Activated CD4-positive, alpha-beta memory T cell treated with anti-CD3 and anti-CD28 coated beads for 36 hours (primary cell): Measurements from ENCODE around the gene KCNMB3. TPM values are rescaled to one million over a fixed set of nuclear protein-coding genes. Genes with fewer than 3 reads are reported as not detected.

Experiments
- CTCF ChIA-PET: fragments of 350-600 bp; sonication (Branson Sonifier 250); formaldehyde crosslinking; loops from one replicate; lab custom pipeline; 2021; ENCODE audit warnings: antibody characterized with exemption, inconsistent platforms; lab: Charles Lee
- POLR2A ChIA-PET: fragments of 350-600 bp; sonication (Branson Sonifier 250); formaldehyde crosslinking; loops from one replicate; lab custom pipeline; 2021; ENCODE audit warnings: antibody characterized with exemption; lab: Charles Lee
- DNase-seq: peaks from one replicate; pipeline ENCODE4 v3.0.0-alpha.2; 2020
- H3K27ac Mint-ChIP-seq: one replicate; pipeline ENCODE4 v1.8.0; 2021; ENCODE audit warnings: mixed read lengths
- H3K27me3 Mint-ChIP-seq: one replicate; pipeline ENCODE4 v1.8.0; 2021; ENCODE audit warnings: mixed read lengths
- H3K36me3 Mint-ChIP-seq: one replicate; pipeline ENCODE4 v1.8.0; 2021; ENCODE audit warnings: mixed read lengths
- H3K4me1 Mint-ChIP-seq: one replicate; pipeline ENCODE4 v1.8.0; 2021; ENCODE audit warnings: low read depth, mixed read lengths
- H3K4me3 Mint-ChIP-seq: one replicate; pipeline ENCODE4 v1.8.0; 2021; ENCODE audit warnings: mild to moderate bottlenecking, mixed read lengths
- H3K9me3 Mint-ChIP-seq: one replicate; pipeline ENCODE4 v1.8.0; 2021; ENCODE audit warnings: mixed read lengths
- intact Hi-C: fragments of 100-400 bp; cut with micrococcal nuclease; formaldehyde crosslinking; loops from one replicate; pipeline ENCODE4 v1.15.1; 2023
- total RNA-seq, 2 experiments: library from RNA; stranded (reverse); gene quantifications; one replicate each; pipeline ENCODE4 v1.2.3, GENCODE V29; 2021

The KCNMB3 gene
- total RNA-seq, result under 1 TPM; 0.17 to 0.29 TPM

GRCh38 chr3:179250803-179251476 is at the start of gene KCNMB3:
KCNMB3 (minus strand) TSS chr3:179251114; CDS start chr3:179250990, 124 bp downstream.
- no peak within 1 kb of the TSS for H3K27ac Mint-ChIP-seq
- ChIA-PET CTCF (no interaction called here), POLR2A (no interaction called here)

GRCh38 chr3:179299999-179300613 is 49.2 kb upstream of the KCNMB3 start:
- H3K4me3 Mint-ChIP-seq, result no peak overlapping the region
- H3K4me1 Mint-ChIP-seq, result peaks cover 6% of the 10 kb centered on the region
- H3K36me3 Mint-ChIP-seq, result no peaks in the 10 kb centered on the region
- H3K9me3 Mint-ChIP-seq, result peaks cover 4% of the 10 kb centered on the region
- ChIA-PET CTCF (no interaction called here), POLR2A (no interaction called here)
- intact Hi-C loops, result no loop called here
- peaks cover 6% of the 10 kb centered on the region for H3K27me3 Mint-ChIP-seq
- H3K27ac Mint-ChIP-seq, result no peak overlapping the region
- DNase-seq, result no peak

More at GRCh38 chr3:179250803-179251476, at the start of gene KCNMB3:
- no peak for DNase-seq
- no peak within 1 kb of the TSS for H3K4me3 Mint-ChIP-seq
- no peaks in the 10 kb centered on the region for H3K27me3 Mint-ChIP-seq
- no peaks in the 10 kb centered on the region for H3K4me1 Mint-ChIP-seq
- intact Hi-C loops, result no loop called here
- H3K9me3 Mint-ChIP-seq, result no peaks in the 10 kb centered on the region
- H3K36me3 Mint-ChIP-seq, result no peaks in the 10 kb centered on the region

- Mint-ChIP-seq H3K36me3 (no peaks in the 10 kb centered on the region), H3K4me1 (peaks cover 6% of the 10 kb centered on the region), H3K4me3 (no peak overlapping the region), H3K27me3 (peaks cover 6% of the 10 kb centered on the region), H3K9me3 (peaks cover 4% of the 10 kb centered on the region), H3K27ac (no peak overlapping the region)
- ChIA-PET CTCF (no interaction called here), POLR2A (no interaction called here)
- no peak for DNase-seq
- intact Hi-C loops, result no loop called here
Measured at GRCh38 chr3:179299316-179299715, 48.4 kb upstream of the KCNMB3 start.

GRCh38 chr3:179297971-179298725 is 47.2 kb upstream of the KCNMB3 start:
- no peaks in the 10 kb centered on the region for H3K36me3 Mint-ChIP-seq
- no peak for DNase-seq
- H3K9me3 Mint-ChIP-seq, result peaks cover 4% of the 10 kb centered on the region
- intact Hi-C loops, result no loop called here
- no peak overlapping the region for H3K4me3 Mint-ChIP-seq
- CTCF ChIA-PET, result no interaction called here
- POLR2A ChIA-PET, result no interaction called here
- peaks cover 3% of the 10 kb centered on the region for H3K27me3 Mint-ChIP-seq
- no peak overlapping the region for H3K27ac Mint-ChIP-seq
- peaks cover 6% of the 10 kb centered on the region for H3K4me1 Mint-ChIP-seq

- H3K27ac Mint-ChIP-seq, result no peak overlapping the region
- H3K9me3 Mint-ChIP-seq, result no peaks in the 10 kb centered on the region
- H3K36me3 Mint-ChIP-seq, result no peaks in the 10 kb centered on the region
- CTCF ChIA-PET, result no interaction called here
- POLR2A ChIA-PET, result no interaction called here
- H3K4me1 Mint-ChIP-seq, result no peaks in the 10 kb centered on the region
- no peak for DNase-seq
- peaks cover 4% of the 10 kb centered on the region for H3K27me3 Mint-ChIP-seq
- intact Hi-C loops, result no loop called here
- H3K4me3 Mint-ChIP-seq, result no peak overlapping the region
Measured at GRCh38 chr3:179292450-179292849, 41.5 kb upstream of the KCNMB3 start.

- no peak for DNase-seq
- no peaks in the 10 kb centered on the region for H3K9me3 Mint-ChIP-seq
- peaks cover 5% of the 10 kb centered on the region for H3K27me3 Mint-ChIP-seq
- H3K36me3 Mint-ChIP-seq, result no peaks in the 10 kb centered on the region
- H3K27ac Mint-ChIP-seq, result no peak overlapping the region
- intact Hi-C loops, result no loop called here
- ChIA-PET POLR2A (no interaction called here), CTCF (no interaction called here)
- H3K4me1 Mint-ChIP-seq, result no peaks in the 10 kb centered on the region
- no peak overlapping the region for H3K4me3 Mint-ChIP-seq
Measured at GRCh38 chr3:179289295-179289694, 38.4 kb upstream of the KCNMB3 start.

GRCh38 chr3:179288845-179289244 is 37.9 kb upstream of the KCNMB3 start:
- H3K9me3 Mint-ChIP-seq, result no peaks in the 10 kb centered on the region
- ChIA-PET POLR2A (no interaction called here), CTCF (no interaction called here)
- no peaks in the 10 kb centered on the region for H3K36me3 Mint-ChIP-seq
- H3K27ac Mint-ChIP-seq, result no peak overlapping the region
- no peak for DNase-seq
- peaks cover 5% of the 10 kb centered on the region for H3K27me3 Mint-ChIP-seq
- H3K4me1 Mint-ChIP-seq, result no peaks in the 10 kb centered on the region
- H3K4me3 Mint-ChIP-seq, result no peak overlapping the region
- intact Hi-C loops, result no loop called here

GRCh38 chr3:179286331-179286730 is 35.4 kb upstream of the KCNMB3 start:
- ChIA-PET CTCF (no interaction called here), POLR2A (no interaction called here)
- Mint-ChIP-seq H3K27me3 (peaks cover 10% of the 10 kb centered on the region), H3K4me3 (no peak overlapping the region), H3K4me1 (no peaks in the 10 kb centered on the region), H3K36me3 (no peaks in the 10 kb centered on the region), H3K27ac (no peak overlapping the region), H3K9me3 (no peaks in the 10 kb centered on the region)
- intact Hi-C loops, result no loop called here
- DNase-seq, result no peak

- Mint-ChIP-seq H3K27ac (no peak overlapping the region), H3K27me3 (peaks cover 25% of the 10 kb centered on the region), H3K9me3 (no peaks in the 10 kb centered on the region), H3K4me3 (no peak overlapping the region), H3K4me1 (no peaks in the 10 kb centered on the region), H3K36me3 (no peaks in the 10 kb centered on the region)
- CTCF ChIA-PET, result no interaction called here
- intact Hi-C loops, result no loop called here
- POLR2A ChIA-PET, result no interaction called here
- no peak for DNase-seq
Measured at GRCh38 chr3:179281825-179282224, 30.9 kb upstream of the KCNMB3 start.

- Mint-ChIP-seq H3K27me3 (peaks cover 27% of the 10 kb centered on the region), H3K4me3 (no peak overlapping the region), H3K4me1 (no peaks in the 10 kb centered on the region), H3K36me3 (no peaks in the 10 kb centered on the region), H3K27ac (no peak overlapping the region), H3K9me3 (no peaks in the 10 kb centered on the region)
- ChIA-PET POLR2A (no interaction called here), CTCF (no interaction called here)
- DNase-seq, result no peak
- intact Hi-C loops, result no loop called here
Measured at GRCh38 chr3:179279837-179280236, 28.9 kb upstream of the KCNMB3 start.

GRCh38 chr3:179278932-179279693 is 28.2 kb upstream of the KCNMB3 start:
- intact Hi-C loops, result no loop called here
- Mint-ChIP-seq H3K27ac (no peak overlapping the region), H3K4me3 (no peak overlapping the region), H3K27me3 (peaks cover 27% of the 10 kb centered on the region), H3K9me3 (no peaks in the 10 kb centered on the region), H3K36me3 (no peaks in the 10 kb centered on the region), H3K4me1 (no peaks in the 10 kb centered on the region)
- POLR2A ChIA-PET, result no interaction called here
- CTCF ChIA-PET, result no interaction called here
- no peak for DNase-seq

- Mint-ChIP-seq H3K4me1 (no peaks in the 10 kb centered on the region), H3K27ac (no peak overlapping the region), H3K36me3 (no peaks in the 10 kb centered on the region), H3K4me3 (no peak overlapping the region), H3K9me3 (no peaks in the 10 kb centered on the region), H3K27me3 (peaks cover 26% of the 10 kb centered on the region)
- CTCF ChIA-PET, result no interaction called here
- POLR2A ChIA-PET, result no interaction called here
- intact Hi-C loops, result no loop called here
- no peak for DNase-seq
Measured at GRCh38 chr3:179278151-179278550, 27.2 kb upstream of the KCNMB3 start.
